ENCODE measurements around the gene ZNF385B. TPM values are rescaled to one million over a fixed set of nuclear protein-coding genes. Genes with fewer than 3 reads are reported as not detected.

Gene ZNF385B
- total and polyA plus RNA-seq, 4 donors: 13.5 to 70.8 (median 45.2) TPM

GRCh38 chr2:179677746-179678505 is 183.5 kb downstream of the ZNF385B start:
- 61 to 64% methylated on average over 2 of the region's 2 CpGs for WGBS, 2 donors
- H3K9ac ChIP-seq (ENCODE audit: insufficient read depth in 1 of 2, low read length in 2 of 2): no peak overlapping the region

GRCh38 chr2:179677077-179677688 is 184.2 kb downstream of the ZNF385B start:
- ATAC-seq (ENCODE audit: insufficient read depth, low FRiP score) (no peak), DNase-seq (peak; percentile 19 to 91 (median 80))
- no peak overlapping the region for H3K27ac ChIP-seq (ENCODE audit: low read depth in 1 of 2, low read length in 1 of 2)
- no peaks in the 10 kb centered on the region for H3K27me3 ChIP-seq (ENCODE audit: control insufficient read depth in 3 of 3, insufficient read depth in 3 of 3, low read length in 2 of 3)
- WGBS, 2 donors: 19 to 40% methylated on average over 3 of the region's 3 CpGs
- peaks cover 0 to 14% (median 6%) of the 10 kb centered on the region in 5 donors for H3K4me1 ChIP-seq (ENCODE audit: control insufficient read depth in 5 of 5, insufficient read depth in 5 of 5, low read length in 5 of 5)
- peaks cover 0 to 2% (median 0%) of the 10 kb centered on the region in 4 donors for H3K9me3 ChIP-seq (ENCODE audit: control insufficient read depth in 4 of 4, insufficient read depth in 3 of 4, low read length in 3 of 4)
- no peak for TF ChIP-seq CTCF (IDR thresholded peaks at IDR 0.05; ENCODE audit: control extremely low read depth, extremely low read depth)
- no peak overlapping the region for H3K9ac ChIP-seq (ENCODE audit: insufficient read depth in 1 of 2, low read length in 2 of 2)
- H3K4me3 ChIP-seq: no peak overlapping the region
- H3K36me3 ChIP-seq (ENCODE audit: control insufficient read depth in 4 of 4, insufficient read depth in 4 of 4, low read length in 4 of 4): no peaks in the 10 kb centered on the region

More at GRCh38 chr2:179677746-179678505, 183.5 kb downstream of the ZNF385B start:
- Histone ChIP-seq H3K4me3 (no peak overlapping the region), H3K4me1 (ENCODE audit: control insufficient read depth in 5 of 5, insufficient read depth in 5 of 5, low read length in 5 of 5) (peaks cover 0 to 14% (median 6%) of the 10 kb centered on the region in 5 donors), H3K27me3 (ENCODE audit: control insufficient read depth in 3 of 3, insufficient read depth in 3 of 3, low read length in 2 of 3) (no peaks in the 10 kb centered on the region), H3K9me3 (ENCODE audit: control insufficient read depth in 4 of 4, insufficient read depth in 3 of 4, low read length in 3 of 4) (peaks cover 0 to 2% (median 0%) of the 10 kb centered on the region in 4 donors), H3K36me3 (ENCODE audit: control insufficient read depth in 4 of 4, insufficient read depth in 4 of 4, low read length in 4 of 4) (no peaks in the 10 kb centered on the region), H3K27ac (ENCODE audit: low read depth in 1 of 2, low read length in 1 of 2) (no peak overlapping the region)
- no peak for TF ChIP-seq CTCF (IDR thresholded peaks at IDR 0.05; ENCODE audit: control extremely low read depth, extremely low read depth)
- peak in 2 of 3 donors; percentile 20 to 35 for DNase-seq
- ATAC-seq (ENCODE audit: insufficient read depth, low FRiP score): no peak

DNA sequence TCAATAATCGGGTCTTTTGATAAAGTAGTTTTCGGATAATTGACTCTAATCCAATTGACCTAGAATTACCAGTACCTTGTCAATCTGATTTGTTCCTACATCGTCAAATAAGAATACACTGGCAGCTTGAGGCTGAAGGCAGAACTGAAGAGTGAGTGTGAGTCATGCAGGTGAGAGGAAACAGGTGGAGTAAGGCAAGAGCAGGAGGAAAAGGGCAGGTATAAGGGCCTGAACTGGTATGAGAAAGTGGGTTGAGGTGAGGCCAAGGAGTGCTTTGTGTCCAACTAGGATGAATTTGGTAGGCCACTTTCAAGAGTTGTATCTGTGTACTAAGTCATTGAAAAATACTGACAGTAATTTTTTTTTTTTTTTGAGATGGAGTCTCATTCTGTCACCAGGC is 186.0 kb downstream of the ZNF385B start:
- no peak for DNase-seq
- Histone ChIP-seq H3K36me3 (ENCODE audit: control insufficient read depth in 4 of 4, insufficient read depth in 4 of 4, low read length in 4 of 4) (no peaks in the 10 kb centered on the region), H3K27me3 (ENCODE audit: control insufficient read depth in 3 of 3, insufficient read depth in 3 of 3, low read length in 2 of 3) (no peaks in the 10 kb centered on the region), H3K4me1 (ENCODE audit: control insufficient read depth in 5 of 5, insufficient read depth in 5 of 5, low read length in 5 of 5) (peaks cover 0 to 14% (median 6%) of the 10 kb centered on the region in 5 donors), H3K9me3 (ENCODE audit: control insufficient read depth in 4 of 4, insufficient read depth in 3 of 4, low read length in 3 of 4) (peaks cover 0 to 2% (median 0%) of the 10 kb centered on the region in 4 donors), H3K9ac (ENCODE audit: insufficient read depth in 1 of 2, low read length in 2 of 2) (no peak overlapping the region), H3K4me3 (no peak overlapping the region), H3K27ac (ENCODE audit: low read depth in 1 of 2, low read length in 1 of 2) (no peak overlapping the region)
- ATAC-seq (ENCODE audit: insufficient read depth, low FRiP score): peak; percentile 84
- 80 to 93% methylated on average over 3 of the region's 3 CpGs for WGBS, 2 donors
- no peak for TF ChIP-seq CTCF (IDR thresholded peaks at IDR 0.05; ENCODE audit: control extremely low read depth, extremely low read depth)

All from lung (tissue), 12 donors.